PC-3 (cell line): ENCODE data around the gene OR2T1.

Experiments
- EZH2 ChIP-seq: fragments of 300-600 bp; sonication (generic); IDR thresholded peaks from one replicate; pipeline ENCODE4 v1.6.1; 2017; ENCODE audit warnings: antibody characterized with exemption, mild to moderate bottlenecking, low read length; ENCODE audit not compliant: unreplicated experiment
- EZH2phosphoT487 ChIP-seq: fragments of 300-600 bp; sonication (generic); IDR thresholded peaks from 2 replicates; pipeline ENCODE4 v1.6.1; 2018; ENCODE audit warnings: mild to moderate bottlenecking, antibody characterized with exemption, low read length, borderline replicate concordance
- TF ChIP-seq, protein P1 (sequence below): fragments of 300-600 bp; sonication (generic); conservative IDR thresholded peaks from 2 replicates; pipeline ENCODE4 v1.5.1; 2017; ENCODE audit warnings: antibody characterized with exemption, low read depth, mild to moderate bottlenecking, low read length

DNA sequence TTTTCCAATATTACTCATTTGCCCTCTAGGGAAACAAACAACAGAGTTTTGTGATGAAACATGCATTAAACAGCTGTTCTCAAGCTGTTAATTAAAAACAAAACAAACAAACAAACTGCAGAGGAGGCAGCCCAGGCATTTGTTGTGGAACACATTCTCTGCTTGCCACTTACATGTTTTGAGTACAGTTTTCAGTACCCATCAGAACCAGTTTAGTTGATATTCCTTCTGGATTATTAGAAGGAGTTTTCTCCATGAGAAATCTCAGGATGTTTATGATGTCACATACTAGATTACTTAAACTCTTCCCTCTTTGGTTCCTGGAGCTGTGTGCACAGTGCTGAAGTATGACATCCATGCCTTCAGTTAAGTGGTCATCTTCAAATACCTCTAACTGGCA, 27.4 kb upstream of the OR2T1 start, which contains the start of gene OR2T6:
- TF ChIP-seq, protein P1, sequence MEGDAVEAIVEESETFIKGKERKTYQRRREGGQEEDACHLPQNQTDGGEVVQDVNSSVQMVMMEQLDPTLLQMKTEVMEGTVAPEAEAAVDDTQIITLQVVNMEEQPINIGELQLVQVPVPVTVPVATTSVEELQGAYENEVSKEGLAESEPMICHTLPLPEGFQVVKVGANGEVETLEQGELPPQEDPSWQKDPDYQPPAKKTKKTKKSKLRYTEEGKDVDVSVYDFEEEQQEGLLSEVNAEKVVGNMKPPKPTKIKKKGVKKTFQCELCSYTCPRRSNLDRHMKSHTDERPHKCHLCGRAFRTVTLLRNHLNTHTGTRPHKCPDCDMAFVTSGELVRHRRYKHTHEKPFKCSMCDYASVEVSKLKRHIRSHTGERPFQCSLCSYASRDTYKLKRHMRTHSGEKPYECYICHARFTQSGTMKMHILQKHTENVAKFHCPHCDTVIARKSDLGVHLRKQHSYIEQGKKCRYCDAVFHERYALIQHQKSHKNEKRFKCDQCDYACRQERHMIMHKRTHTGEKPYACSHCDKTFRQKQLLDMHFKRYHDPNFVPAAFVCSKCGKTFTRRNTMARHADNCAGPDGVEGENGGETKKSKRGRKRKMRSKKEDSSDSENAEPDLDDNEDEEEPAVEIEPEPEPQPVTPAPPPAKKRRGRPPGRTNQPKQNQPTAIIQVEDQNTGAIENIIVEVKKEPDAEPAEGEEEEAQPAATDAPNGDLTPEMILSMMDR: no peak
- TF ChIP-seq EZH2: no peak
- TF ChIP-seq EZH2phosphoT487: no peak
